AML-193 (cell line): ENCODE data around the gene COL27A1.

Source experiments
- DNase-seq, 2 experiments: peaks; one replicate each; lab custom pipeline; 2025; lab: John Stamatoyannopoulos, UW

COL27A1 gene

DNA sequence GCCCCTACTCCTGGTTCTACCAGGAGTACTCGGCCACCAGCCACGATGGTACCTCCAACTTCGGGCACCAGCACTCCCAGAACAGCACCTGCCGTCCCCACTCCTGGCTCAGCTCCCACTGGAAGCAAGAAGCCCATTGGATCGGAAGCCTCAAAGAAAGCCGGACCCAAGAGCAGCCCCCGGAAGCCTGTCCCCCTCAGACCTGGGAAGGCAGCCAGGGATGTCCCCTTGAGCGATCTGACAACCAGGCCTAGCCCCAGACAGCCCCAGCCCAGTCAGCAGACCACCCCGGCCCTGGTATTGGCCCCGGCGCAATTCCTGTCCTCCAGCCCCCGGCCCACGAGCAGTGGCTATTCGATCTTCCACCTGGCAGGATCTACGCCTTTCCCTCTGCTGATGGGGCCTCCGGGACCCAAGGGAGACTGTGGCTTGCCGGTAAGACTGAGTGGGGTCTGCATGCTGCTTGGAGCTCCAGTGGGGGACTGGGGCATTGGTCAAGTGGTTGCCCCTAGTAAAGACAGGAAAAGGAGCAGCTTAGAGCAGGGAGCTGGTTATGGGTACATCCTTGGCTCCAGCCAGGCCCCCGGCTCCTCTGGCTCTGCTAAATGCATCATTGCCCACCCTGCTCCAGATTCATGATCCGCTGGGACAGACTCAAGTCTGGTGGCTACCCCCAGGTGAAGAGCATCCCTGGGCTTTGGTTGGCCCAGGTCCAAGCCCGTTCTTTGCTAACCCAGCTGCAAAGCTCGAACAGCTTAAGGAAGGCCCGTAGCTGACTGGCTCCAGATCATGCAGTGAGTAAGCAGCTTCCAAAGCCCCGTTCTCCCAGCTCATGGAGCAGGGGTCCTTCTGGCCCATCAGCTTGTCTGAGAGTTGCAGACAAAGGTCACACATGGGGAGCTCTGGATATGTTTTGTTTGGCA is 14.0 kb downstream of the COL27A1 start:
- DNase-seq, result no peak

DNA sequence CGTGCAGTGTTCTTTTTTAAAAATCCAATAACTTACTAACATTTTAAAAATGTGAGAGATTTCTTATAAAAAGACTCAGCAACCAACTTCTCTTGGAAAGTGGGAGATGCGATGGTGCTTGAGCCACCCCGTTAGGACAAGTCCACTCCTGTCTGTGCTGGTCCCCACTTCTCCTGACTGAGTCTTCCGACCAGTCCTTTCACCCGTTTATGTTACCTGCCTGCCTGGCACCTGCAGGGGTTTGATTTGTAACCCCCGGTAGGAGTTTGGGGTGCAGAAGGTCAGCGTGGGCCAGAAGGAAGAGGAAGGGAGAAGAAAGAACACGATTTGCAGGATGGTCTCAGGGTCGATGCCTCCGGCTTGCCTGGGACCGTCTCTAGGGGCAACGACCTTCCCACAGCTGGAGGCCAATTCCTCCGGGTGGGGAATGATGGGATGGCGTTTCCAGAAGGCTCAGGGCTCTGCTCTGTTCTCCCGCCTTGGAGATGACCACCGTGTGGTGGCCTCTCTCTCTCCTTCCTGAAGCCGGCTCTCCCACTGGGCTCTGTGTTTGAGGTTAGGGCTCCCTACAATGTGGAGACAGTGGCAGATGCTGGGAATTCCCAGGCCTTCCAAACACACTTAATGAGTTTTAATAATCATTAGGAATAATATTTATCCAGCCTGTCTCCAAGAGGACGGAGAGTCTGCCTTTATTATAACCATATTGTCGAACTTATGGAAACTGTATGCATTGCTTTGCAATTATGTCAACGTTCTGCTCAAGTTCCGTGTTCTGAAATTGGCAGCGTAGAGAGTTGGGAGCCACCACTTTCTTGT is 14.8 kb downstream of the COL27A1 start:
- no peak for DNase-seq

DNA sequence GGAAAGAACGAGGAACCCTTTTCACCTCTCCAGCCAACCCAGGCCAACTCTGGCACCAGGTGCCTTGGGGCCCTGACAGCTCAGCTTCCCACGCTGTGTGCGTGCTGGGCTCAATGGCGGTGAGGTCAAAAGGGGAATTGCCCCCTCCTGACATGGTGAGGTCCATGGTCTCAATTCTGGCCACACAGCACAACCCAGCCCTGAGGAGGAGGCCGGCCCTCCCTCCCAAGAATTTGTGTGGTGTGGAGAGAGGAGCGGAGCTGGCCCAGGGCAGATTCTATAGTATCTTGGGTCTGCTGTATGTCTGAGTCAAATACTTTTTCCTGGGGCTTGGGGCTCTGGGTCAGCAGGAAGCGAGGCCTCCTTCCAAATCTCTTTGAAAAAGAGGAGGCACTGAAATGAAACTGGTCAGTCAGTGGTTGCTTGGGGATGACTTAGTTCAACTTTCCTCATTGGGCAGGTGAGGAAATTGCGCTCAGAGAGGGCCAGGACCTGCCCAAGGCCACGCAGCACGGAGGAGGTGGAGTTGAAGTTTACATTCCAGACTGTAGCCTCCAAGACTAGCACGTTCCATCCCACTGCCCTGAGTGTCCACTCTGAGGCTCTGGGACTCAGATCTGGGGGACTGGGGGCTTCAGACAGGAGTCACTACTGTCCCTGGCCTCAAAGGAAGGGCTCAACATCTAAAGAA is 15.6 kb downstream of the COL27A1 start:
- DNase-seq, result no peak

DNA sequence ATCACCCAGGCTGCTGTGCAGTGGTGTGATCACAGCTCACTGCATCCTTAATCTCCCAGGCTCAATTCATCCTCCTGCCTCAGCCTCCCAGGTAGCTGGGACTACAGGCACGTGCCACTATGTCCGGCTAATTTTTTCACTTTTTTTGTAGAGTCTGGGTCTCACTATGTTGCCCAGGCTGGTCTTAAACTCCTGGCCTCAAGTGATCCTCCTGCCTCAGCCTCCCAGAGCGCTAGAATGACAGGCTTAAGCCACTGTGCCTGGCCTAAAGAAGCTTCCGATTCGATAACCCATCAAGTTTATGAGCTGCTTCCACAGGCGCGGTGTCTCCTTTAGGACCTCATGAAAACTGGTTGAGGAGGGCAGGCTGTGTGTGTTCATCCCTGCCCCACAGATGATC is 16.2 kb downstream of the COL27A1 start:
- no peak for DNase-seq

DNA sequence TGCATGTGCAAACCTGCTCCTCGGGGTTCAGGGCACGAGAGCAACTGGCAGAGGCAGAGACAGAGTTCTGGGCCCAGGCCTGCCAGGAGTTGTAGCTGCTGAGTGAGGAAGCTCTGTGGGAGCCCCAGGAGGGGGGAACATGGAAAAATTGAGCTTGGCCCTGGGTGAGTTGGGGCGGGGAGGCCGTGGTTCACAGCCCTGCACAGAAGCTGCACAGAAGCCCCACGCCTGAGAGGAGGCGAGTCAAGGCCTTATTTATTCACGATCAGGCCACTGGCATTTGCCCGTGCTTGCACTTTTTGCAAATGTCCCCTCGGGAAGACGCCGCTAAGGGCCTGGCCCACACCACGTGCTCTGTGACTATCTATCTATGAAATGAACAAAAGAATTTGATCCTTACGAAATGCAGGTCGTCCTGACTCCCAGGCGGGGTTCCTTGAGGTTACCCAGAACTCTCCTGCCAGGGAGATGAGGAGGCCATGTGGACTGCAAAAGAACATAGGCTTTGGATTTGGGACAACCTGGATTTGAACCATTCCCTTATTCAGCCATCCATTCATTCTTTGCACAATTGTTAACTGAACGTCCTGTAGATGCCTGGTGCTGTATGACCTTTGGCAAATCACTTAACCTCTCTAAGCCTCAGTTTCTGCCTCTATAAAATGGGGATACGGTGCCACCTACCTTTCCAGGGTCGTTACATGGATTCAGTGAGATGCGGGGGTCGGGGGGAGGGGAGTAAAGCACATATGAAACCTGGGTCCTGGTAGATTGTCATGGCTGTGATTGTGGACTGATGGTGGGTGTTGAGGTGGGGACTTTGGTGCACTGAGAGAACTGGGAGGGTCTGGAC is 17.9 kb downstream of the COL27A1 start:
- no peak for DNase-seq

DNA sequence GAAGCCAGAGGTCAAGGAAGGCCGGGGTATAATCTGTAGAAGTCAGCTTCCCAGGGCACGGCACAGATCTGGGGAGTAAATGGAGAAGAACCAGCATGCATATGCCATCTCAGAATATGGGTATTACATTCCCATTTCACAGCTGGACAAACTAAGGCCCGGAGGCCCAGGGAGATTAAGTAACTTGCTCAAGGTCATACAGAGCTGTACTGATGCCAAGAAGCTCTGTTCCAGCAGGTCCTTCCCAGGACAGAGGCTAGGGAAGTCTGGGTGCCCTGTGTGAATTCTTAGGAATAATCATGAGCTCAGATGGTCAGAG is 19.2 kb downstream of the COL27A1 start:
- no peak for DNase-seq

DNA sequence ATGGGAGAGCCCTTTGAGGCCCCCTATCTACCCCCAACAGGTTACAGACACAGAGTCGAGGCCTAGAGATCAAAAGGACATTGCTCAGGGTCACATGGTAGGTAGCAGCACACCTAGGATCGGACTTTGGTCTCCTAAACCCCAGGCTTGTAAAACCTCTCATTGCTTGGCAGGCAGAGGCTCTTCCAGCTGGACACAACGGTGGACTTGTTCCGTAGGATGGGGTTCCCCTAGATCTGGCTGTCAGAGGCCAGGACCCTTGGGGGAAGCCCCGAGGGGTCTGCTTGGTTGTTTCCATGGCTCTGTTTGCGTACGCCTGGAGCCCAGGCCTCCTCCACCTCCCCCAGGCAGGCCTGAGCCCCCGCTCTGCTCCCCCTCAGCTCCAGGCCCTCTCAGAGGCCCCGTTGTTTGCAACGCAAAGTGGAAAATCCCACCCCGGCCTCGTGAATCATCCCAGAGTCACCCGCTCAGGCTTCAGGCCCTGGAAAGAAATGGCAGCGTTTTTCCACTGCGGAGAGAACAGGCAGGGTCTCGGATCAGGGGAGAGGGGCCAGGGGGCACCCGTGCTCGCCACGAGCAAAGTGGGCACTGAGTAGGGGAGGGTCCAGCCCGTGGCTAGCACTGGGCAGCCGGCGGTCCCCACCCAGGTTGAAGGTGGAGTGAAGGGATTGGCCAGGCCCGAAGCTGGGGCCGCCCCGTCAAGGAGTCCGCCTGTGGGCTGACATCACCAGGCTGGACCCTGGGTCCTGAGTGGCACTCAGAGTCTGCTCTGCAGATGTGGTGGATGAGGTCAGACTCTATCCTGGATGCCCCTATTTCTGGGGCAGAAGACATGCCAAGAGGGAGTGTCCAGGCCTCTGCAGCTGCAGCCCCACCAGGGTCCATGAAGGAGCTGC is 19.8 kb downstream of the COL27A1 start:
- no peak for DNase-seq

DNA sequence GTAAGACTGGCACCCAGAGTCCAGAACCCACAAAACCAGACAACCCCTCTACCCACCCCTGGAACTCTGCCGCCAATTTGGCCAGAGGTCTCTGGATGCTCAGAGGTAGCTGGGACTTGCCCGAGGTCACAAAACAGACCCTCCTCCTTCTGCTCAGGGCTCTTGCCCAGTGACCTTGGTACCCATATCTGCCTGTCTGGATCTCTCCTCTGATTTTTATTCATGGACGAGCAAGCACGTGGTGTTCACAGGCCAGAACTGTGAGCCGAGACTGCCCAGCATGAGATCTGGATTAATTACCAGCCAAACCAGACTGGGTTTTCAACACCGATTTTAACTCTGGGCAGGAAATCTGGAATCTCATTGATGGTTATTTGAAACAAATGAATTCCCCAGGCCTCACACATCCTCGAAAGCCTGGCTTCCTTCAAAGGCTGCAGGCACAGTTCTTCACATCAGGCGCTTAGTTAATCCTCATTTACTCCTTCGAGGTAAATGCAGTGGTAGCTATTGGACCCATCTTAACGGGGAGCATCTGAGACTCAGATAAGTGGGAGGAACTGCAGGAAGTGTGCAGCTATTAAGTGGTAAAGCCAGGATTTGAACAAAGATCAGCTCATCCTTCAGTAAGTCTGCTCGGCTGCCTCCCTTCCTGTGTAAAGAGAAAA is 21.4 kb downstream of the COL27A1 start:
- DNase-seq, result no peak

DNA sequence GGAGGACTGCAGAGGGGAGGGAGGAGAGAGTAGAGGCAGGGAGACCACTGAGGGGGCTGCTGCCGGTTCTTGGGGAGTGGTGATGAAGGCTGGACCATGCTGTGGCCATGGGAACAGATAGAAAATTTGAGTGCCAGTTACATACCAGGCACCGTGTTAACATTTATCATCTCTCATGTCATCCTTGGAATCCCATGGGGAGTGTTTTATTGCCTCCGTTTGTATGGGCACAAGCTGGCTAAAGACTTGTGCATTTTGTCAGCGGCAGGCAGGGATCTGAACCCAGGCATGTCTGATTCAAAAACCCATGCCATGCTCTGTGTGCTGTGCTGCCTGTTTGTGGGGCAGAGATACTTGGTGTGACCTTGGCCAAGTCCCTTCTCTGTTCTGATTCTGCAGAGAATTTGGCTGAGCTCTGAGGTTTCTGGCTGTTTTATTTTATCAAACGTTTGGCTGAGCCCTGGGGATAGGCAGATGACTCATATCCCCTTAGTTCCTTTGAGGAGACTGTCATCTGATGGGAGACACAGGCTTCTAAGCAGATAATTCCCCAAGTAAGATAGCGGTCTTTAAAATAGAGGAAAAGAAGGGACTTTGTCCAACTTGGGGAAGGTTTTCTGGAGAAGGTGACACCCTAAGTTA is 22.2 kb downstream of the COL27A1 start:
- no peak for DNase-seq

DNA sequence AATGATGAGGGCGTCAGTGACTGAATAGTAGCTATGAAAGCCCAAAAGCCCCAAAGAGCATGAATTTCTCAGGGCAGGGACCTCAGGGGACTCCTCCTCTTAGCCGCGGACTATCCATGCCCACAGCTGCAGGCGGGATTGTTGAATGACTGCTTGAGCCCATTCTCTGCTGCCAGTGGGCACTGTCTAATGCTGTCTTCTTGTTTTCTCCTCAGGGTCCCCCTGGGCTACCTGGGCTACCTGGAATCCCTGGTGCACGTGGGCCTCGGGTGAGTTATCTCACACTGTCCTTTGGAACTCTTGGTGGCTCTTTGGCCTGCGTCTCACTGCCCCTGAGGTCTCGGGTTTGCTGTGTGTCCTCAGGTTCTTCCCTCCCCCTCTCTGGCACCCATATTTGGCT is 22.7 kb downstream of the COL27A1 start:
- DNase-seq, result no peak

DNA sequence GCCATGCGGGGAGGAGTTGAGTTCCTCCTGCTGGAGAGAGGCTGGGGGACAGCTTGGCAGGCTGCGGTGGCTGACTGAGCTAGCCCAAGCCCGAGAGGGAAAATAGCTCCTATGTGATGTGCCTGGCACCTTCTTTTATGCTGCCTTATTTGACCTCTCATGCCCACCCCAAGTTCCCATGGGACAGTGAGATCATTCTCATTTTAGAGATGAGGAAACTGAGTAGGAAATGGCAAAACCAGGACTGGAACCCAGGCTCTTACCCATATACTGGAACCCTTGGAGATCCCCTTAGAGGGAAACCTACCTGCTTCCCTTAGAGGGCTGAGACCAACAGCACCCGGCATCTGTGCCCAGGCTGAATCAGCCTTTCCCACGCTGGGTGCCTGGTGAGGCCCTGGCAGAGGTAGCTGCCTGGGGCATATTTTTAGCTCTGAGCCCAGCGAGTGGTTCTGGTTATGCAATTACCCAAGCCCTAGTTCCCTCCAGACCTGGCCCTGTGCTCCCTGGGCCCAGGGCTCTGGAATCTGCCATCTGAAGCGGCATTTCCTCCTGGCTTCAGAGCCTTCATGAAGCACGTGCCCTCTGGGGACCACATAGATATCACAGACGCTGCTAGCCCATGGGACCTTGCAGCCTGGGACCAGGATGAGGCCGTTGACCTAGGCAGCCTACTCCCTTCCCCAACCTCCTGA is 23.6 kb downstream of the COL27A1 start:
- DNase-seq, result no peak

DNA sequence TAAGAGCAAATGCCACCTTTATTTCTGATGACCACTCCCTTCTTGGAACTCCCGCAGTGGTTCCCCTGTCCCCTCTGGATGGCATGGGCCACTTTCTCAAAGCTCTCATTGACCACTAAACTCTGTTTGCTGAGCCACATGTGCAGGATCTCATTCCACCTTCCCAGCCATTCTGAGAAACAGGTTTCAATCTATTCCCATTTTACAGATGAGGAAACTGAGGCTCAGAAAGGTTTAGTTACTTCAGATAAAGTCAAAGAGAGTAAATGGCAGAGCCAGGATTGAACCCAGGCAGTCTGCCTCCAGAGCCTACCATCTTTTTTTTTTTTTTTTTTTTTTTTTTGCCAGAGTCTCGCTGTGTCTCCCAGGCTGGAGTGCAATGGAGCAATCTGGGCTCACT is 24.2 kb downstream of the COL27A1 start:
- no peak for DNase-seq

DNA sequence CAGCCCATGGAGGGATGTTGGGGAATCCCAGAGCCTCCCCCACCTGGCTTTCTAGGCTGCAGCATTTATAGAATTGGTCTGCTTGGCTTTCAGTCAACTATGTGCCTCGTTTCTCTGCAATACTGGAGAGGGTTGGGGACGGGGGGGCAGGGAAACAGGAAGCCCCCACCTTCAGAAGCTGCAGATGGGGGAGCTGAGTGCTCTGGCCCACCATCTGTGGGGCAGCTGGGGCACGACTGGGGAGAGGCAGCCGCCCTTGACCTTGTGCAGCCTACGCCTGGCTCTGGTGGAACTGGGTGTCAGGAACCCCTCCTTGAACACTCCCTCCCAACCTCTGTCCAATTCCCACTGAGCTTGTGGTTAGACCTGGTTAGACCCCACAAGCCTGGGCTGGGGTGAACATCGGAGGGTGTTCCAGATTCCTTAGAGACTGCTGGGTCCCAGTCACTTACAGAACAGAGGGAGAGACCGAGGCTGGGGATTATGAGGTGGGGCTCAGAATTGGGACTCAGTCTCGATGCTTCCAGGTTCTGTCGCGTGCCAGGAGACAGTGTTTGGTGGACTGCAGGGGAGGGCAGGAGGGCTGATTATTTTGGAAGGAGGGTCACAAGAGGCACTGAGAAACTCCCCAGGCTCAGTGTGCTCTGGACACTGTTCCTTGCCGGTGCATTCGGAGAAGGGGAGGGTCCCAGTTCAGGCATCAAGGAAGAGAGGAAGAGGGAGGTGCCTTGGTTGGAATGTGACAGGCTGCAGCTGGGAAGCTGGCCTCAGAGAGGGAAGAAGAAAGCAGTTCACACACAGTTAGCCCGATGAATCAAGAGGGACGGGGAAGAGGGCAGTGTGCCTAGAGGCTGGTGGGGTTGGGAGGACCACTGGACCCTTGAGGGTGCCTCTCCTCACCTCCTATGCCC is 25.6 kb downstream of the COL27A1 start:
- DNase-seq, result no peak

DNA sequence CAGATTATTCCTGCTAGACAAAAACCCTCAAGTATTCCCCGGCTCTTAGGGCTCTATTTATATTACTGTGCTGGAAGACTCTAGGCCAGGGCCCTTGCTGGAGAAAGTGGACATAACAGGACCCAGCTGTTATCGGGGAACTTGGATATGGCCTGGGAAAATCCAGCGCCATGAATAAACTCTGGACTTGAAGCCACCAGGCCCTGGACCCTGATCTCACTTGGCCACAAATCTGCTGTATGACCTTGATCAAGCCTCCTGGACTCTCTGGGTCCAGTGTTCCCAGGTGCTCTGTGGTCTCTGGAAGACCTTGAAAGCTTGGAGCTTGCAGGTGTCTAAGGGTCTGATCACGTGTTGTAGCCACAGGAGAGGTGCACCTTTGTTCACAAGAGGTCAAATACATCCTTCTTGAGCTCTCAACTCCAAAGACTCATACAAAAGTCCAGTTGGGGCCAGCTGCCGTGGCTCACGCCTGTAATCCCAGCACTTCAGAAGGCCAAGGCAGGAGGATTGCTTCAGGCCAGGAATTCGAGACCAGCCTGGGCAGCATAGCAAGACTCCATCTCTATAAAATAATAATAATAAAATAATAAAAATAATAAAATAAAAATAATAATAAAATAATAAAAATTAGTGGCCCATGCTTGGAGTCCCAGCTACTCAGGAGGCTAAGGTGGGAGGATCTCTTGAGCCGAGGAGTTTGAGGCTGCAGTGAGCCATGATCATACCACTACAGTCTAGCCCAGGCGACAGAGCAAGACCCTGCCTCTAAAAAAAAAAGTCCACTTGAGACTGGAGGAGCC is 26.5 kb downstream of the COL27A1 start:
- DNase-seq, result no peak

DNA sequence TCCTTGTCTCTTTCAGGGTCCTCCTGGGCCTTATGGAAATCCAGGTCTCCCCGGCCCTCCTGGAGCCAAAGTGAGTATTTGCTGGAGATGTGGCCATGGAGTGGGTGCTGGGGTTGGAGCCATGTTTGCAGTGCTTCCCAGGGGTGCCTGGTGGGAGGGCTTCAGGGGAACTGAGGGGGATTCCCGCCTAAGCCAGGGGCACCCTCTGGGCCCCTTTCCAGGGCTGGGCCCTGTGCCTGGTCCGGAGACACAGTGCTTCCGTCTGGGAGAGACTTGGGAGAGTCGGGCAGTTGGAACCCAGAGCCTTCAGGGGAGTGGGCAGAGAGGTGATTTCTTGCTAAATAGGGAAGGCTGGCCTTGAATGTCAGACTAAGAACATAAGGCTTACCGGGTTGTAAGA is 27.7 kb downstream of the COL27A1 start:
- DNase-seq, result no peak

DNA sequence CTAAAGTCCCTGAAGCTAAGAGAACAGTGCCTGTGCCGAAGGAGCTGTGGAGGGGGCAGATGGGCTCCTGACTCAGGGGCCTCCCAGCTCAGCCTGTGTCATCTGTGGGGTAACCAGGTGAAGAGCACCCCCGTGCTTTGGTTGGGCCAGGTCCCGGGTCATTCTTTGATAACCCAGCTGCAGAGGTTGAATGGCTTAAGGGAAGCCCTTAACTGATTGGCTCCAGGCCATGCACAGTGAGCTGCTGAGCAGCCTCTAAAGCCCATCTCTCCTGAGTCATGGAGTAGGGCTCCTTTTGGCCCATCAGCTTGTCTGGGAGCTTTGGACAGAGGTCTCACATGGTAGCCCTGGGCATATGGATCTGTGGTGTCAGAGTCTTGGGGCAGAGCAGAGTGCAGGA is 28.7 kb downstream of the COL27A1 start:
- DNase-seq, result no peak

DNA sequence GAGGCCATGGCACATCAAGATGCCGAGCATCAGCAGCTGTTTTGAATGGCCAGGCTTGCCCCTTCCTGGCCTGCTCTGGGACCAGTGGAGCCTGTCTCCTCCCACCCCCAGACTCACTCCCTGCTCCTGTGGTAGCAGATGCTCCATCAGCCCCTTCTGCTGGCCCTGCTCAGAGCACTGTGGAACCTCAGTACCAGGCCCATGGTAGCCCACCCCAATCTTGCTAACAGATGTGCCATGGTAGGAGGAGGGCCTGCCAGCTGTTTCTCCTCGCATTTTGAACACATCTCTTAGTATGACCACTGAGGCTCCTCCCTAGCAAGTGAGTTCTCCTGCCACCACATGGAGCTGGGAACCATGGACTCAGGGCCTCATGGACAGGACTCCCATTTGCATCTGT is 29.5 kb downstream of the COL27A1 start:
- no peak for DNase-seq
